ENCODE data around the gene TRPM3. TPM values are rescaled to one million over a fixed set of nuclear protein-coding genes. Genes with fewer than 3 reads are reported as not detected.

Gene TRPM3
- total RNA-seq, 4 donors from 2014 or later = 0.11 to 1.3 (median 0.21) TPM

DNA sequence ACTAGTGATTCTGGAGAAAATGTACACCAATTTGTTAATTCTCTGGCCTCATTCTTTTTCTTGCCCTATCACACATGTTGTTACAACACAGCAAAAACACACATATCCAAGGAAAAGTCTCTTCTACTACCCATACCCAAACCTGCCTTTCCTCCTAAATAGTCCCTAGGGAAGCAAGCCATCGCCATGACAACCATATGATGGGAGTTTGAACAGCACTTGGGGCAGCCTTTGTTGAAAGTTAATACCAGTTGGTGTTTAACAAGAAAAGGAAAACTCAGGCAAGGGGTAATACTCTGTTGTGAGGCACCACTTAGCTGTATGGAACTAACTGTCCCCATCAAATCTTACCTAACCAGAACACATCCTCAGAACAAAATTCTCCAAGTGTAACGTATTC, 1.7 kb downstream of the TRPM3 start:
- Histone ChIP-seq H3K9me3 (no peaks in the 10 kb centered on the region), H3K36me3 (no peaks in the 10 kb centered on the region), H3K4me1 (no peaks in the 10 kb centered on the region), H3K4me3 (no peak overlapping the region), H3K27me3 (peaks cover 20% of the 10 kb centered on the region), H3K27ac (no peak overlapping the region)
- no peak for DNase-seq (ENCODE audit: low spot score in 2 of 2)
- TF ChIP-seq EP300 (IDR thresholded peaks at IDR 0.05) (no peak), POLR2AphosphoS5 (IDR thresholded peaks at IDR 0.05) (no peak), POLR2A (IDR thresholded peaks at IDR 0.05) (no peak)
- TF ChIP-seq, protein P1, sequence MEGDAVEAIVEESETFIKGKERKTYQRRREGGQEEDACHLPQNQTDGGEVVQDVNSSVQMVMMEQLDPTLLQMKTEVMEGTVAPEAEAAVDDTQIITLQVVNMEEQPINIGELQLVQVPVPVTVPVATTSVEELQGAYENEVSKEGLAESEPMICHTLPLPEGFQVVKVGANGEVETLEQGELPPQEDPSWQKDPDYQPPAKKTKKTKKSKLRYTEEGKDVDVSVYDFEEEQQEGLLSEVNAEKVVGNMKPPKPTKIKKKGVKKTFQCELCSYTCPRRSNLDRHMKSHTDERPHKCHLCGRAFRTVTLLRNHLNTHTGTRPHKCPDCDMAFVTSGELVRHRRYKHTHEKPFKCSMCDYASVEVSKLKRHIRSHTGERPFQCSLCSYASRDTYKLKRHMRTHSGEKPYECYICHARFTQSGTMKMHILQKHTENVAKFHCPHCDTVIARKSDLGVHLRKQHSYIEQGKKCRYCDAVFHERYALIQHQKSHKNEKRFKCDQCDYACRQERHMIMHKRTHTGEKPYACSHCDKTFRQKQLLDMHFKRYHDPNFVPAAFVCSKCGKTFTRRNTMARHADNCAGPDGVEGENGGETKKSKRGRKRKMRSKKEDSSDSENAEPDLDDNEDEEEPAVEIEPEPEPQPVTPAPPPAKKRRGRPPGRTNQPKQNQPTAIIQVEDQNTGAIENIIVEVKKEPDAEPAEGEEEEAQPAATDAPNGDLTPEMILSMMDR (IDR thresholded peaks at IDR 0.05) = no peak
- WGBS = 61% methylated on average over 2 of the region's 2 CpGs

DNA sequence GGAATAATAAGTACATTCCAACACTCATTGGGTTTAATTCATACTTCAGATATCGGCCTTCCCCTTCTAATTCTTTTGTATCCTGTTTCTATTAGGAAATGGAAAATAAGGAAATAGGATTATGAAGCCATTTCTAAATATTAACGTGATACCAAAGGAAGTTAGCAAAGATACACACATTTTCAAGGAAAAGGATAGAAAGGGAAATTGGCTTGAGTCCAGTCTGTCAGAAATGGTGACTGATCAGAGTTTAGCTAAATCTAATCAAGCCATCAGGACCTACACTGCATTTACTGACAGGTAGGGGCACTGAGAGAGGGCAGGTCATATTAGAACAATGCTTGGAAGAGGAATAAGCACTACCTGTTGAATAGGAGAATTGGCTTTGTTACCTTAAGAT, 3.1 kb downstream of the TRPM3 start:
- DNase-seq (ENCODE audit: low spot score in 2 of 2) = no peak
- Histone ChIP-seq H3K9me3 (no peaks in the 10 kb centered on the region), H3K27ac (no peak overlapping the region), H3K36me3 (no peaks in the 10 kb centered on the region), H3K4me1 (no peaks in the 10 kb centered on the region), H3K4me3 (no peak overlapping the region), H3K27me3 (peaks cover 16% of the 10 kb centered on the region)
- 69% methylated on average over 2 of the region's 2 CpGs for WGBS
- TF ChIP-seq EP300 (IDR thresholded peaks at IDR 0.05) (no peak), POLR2A (IDR thresholded peaks at IDR 0.05) (no peak), POLR2AphosphoS5 (IDR thresholded peaks at IDR 0.05) (no peak)
- TF ChIP-seq, protein P1 (IDR thresholded peaks at IDR 0.05) = no peak

- TF ChIP-seq POLR2AphosphoS5 (IDR thresholded peaks at IDR 0.05) = no peak
- TF ChIP-seq, protein P1 (IDR thresholded peaks at IDR 0.05) = no peak
- no peak for TF ChIP-seq POLR2A (IDR thresholded peaks at IDR 0.05)
- TF ChIP-seq EP300 (IDR thresholded peaks at IDR 0.05) = no peak
- Histone ChIP-seq H3K36me3 (no peaks in the 10 kb centered on the region), H3K9me3 (no peaks in the 10 kb centered on the region), H3K4me1 (no peaks in the 10 kb centered on the region), H3K4me3 (no peak overlapping the region), H3K27me3 (no peaks in the 10 kb centered on the region), H3K27ac (no peak overlapping the region)
- 53% methylated on average over 3 of the region's 3 CpGs for WGBS
- DNase-seq (ENCODE audit: low spot score in 2 of 2) = no peak
Observed at GRCh38 chr9:71115448-71115975, 5.9 kb downstream of the TRPM3 start.

GRCh38 chr9:71112866-71113265, 8.6 kb downstream of the TRPM3 start:
- no peak for DNase-seq (ENCODE audit: low spot score in 2 of 2)
- no peaks in the 10 kb centered on the region for H3K36me3 ChIP-seq
- H3K27me3 ChIP-seq = no peaks in the 10 kb centered on the region
- WGBS = 78% methylated on average over 1 of the region's 1 CpG
- no peaks in the 10 kb centered on the region for H3K9me3 ChIP-seq
- TF ChIP-seq POLR2AphosphoS5 (IDR thresholded peaks at IDR 0.05) (no peak), POLR2A (IDR thresholded peaks at IDR 0.05) (no peak), EP300 (IDR thresholded peaks at IDR 0.05) (no peak)
- TF ChIP-seq, protein P1 (IDR thresholded peaks at IDR 0.05) = no peak
- H3K4me1 ChIP-seq = no peaks in the 10 kb centered on the region
- no peak overlapping the region for H3K4me3 ChIP-seq
- H3K27ac ChIP-seq = no peak overlapping the region

GRCh38 chr9:71108937-71109336, 12.5 kb downstream of the TRPM3 start:
- no peak for DNase-seq (ENCODE audit: low spot score in 2 of 2)
- Histone ChIP-seq H3K27me3 (no peaks in the 10 kb centered on the region), H3K4me3 (no peak overlapping the region), H3K9me3 (no peaks in the 10 kb centered on the region), H3K27ac (no peak overlapping the region), H3K36me3 (no peaks in the 10 kb centered on the region), H3K4me1 (no peaks in the 10 kb centered on the region)
- WGBS = 35% methylated on average over 2 of the region's 2 CpGs
- TF ChIP-seq, protein P1 (IDR thresholded peaks at IDR 0.05) = no peak
- no peak for TF ChIP-seq EP300 (IDR thresholded peaks at IDR 0.05)
- no peak for TF ChIP-seq POLR2AphosphoS5 (IDR thresholded peaks at IDR 0.05)
